GM18499 (cell line): ENCODE results near the gene UBTFL1.
"Not testable (repeated sequence)": the region's sequence is repeated elsewhere in the genome, so short reads cannot be mapped to it uniquely, and the experiment has no call there.

Experiments
- ATAC-seq: cut with Tn5 transposase; IDR thresholded peaks from one replicate; pipeline ENCODE4 v1.9.1; 2021; ENCODE audit warnings: moderate number of reproducible peaks; ENCODE audit not compliant: insufficient read depth, unreplicated experiment

The UBTFL1 gene

GRCh38 chr11:90085650-90086049 lies at the start of gene UBTFL1:
TSS of gene UBTFL1 (plus strand) at chr11:90085950. CDS start at chr11:90085950, 0 bp downstream.
- ATAC-seq: not testable (repeated sequence)

- not testable (repeated sequence) for ATAC-seq
Observed at GRCh38 chr11:90051591-90052209, 34.0 kb upstream of the UBTFL1 start.

- not testable (repeated sequence) for ATAC-seq
Observed at GRCh38 chr11:90052311-90052710, 33.4 kb upstream of the UBTFL1 start.

- not testable (repeated sequence) for ATAC-seq
Observed at GRCh38 chr11:90053545-90053944, 32.2 kb upstream of the UBTFL1 start.

- not testable (repeated sequence) for ATAC-seq
Observed at GRCh38 chr11:90088731-90089130, 3.0 kb downstream of the UBTFL1 start.

GRCh38 chr11:90095230-90095924 lies 9.6 kb downstream of the UBTFL1 start:
- not testable (repeated sequence) for ATAC-seq

- not testable (repeated sequence) for ATAC-seq
Observed at GRCh38 chr11:90098261-90098660, 12.5 kb downstream of the UBTFL1 start.

GRCh38 chr11:90100431-90100830 lies 14.7 kb downstream of the UBTFL1 start:
- no peak for ATAC-seq

GRCh38 chr11:90113541-90113940 lies 27.8 kb downstream of the UBTFL1 start:
- ATAC-seq: no peak

- ATAC-seq: no peak
Observed at GRCh38 chr11:90120191-90120590, 34.4 kb downstream of the UBTFL1 start.

GRCh38 chr11:90124371-90124770 lies 38.6 kb downstream of the UBTFL1 start:
- ATAC-seq: no peak

GRCh38 chr11:90124946-90125345 lies 39.2 kb downstream of the UBTFL1 start:
- no peak for ATAC-seq

GRCh38 chr11:90133560-90134477 lies 48.1 kb downstream of the UBTFL1 start:
- no peak for ATAC-seq

GRCh38 chr11:90134478-90135003 lies 48.8 kb downstream of the UBTFL1 start, which contains the start of gene NAALAD2:
TSS of gene NAALAD2 (plus strand) at chr11:90134663. CDS start at chr11:90134759, 96 bp downstream.
- ATAC-seq: no peak

- no peak for ATAC-seq
Observed at GRCh38 chr11:90135016-90135415, 49.3 kb downstream of the UBTFL1 start.
